22Rv1 (cell line): Measurements from ENCODE around the gene NTRK3.
"Not testable (repeated sequence)": the region's sequence is repeated elsewhere in the genome, so short reads cannot be mapped to it uniquely, and the experiment has no call there.

Source experiments
- H3K27ac ChIP-seq: fragments of 450-650 bp; 2 replicates; pipeline ENCODE4 v1.5.1; 2017
- ZFX ChIP-seq: fragments of 450-650 bp; IDR thresholded peaks from 2 replicates; pipeline ENCODE4 v1.6.1; 2017; ENCODE audit warnings: antibody characterized with exemption, borderline replicate concordance
- TF ChIP-seq, protein P1 (sequence below): fragments of 450-650 bp; IDR thresholded peaks from 2 replicates; pipeline ENCODE4 v1.5.1; 2017; ENCODE audit warnings: mild to moderate bottlenecking

The NTRK3 gene

DNA sequence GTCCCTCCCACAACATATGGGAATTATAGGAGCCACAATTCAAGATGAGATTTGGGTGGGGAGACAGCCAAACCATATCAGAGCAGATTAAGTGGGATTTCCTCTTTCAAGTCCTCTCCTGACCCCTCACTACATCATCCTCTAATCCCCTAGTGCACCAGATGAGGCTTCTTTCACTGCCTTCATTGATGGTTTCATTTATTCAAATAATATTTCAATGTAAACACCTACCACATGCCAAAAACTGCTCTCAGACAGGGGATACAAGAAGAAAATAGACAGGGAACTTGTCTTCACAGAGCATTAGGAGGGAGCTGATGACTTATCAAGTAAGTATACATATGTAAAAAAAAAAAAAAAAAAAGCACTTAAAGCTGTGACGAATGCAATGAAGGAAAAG, 180.2 kb downstream of the NTRK3 start:
- no peak overlapping the region for H3K27ac ChIP-seq
- no peak for TF ChIP-seq ZFX
- TF ChIP-seq, protein P1, sequence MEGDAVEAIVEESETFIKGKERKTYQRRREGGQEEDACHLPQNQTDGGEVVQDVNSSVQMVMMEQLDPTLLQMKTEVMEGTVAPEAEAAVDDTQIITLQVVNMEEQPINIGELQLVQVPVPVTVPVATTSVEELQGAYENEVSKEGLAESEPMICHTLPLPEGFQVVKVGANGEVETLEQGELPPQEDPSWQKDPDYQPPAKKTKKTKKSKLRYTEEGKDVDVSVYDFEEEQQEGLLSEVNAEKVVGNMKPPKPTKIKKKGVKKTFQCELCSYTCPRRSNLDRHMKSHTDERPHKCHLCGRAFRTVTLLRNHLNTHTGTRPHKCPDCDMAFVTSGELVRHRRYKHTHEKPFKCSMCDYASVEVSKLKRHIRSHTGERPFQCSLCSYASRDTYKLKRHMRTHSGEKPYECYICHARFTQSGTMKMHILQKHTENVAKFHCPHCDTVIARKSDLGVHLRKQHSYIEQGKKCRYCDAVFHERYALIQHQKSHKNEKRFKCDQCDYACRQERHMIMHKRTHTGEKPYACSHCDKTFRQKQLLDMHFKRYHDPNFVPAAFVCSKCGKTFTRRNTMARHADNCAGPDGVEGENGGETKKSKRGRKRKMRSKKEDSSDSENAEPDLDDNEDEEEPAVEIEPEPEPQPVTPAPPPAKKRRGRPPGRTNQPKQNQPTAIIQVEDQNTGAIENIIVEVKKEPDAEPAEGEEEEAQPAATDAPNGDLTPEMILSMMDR: no peak

- no peak for TF ChIP-seq ZFX
- TF ChIP-seq, protein P1: no peak
- H3K27ac ChIP-seq: no peak overlapping the region
These were observed 181.4 kb downstream of the NTRK3 start for GRCh38 chr15:88075102-88075501.

DNA sequence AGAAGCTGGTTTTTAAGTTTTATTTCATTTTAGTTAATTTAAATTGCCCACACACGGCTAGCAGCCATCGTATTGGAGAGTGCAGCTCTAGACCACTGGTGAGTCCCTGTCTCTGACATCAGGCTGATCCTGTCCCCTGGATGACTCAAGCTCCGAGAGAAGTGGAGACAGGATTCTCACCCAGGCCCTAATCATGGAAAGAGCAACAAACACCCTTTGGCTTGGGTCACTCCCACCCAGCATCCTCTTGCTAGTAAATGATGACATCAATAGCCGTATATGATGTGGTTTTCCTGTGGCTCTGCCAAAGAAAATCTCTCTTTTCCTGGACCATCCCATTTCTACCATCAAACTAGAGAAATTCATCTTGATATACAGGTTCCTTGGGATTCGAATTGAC, 182.2 kb downstream of the NTRK3 start:
- H3K27ac ChIP-seq: no peak overlapping the region
- no peak for TF ChIP-seq ZFX
- TF ChIP-seq, protein P1: no peak

- no peak for TF ChIP-seq ZFX
- TF ChIP-seq, protein P1: no peak
- no peak overlapping the region for H3K27ac ChIP-seq
These were observed 183.2 kb downstream of the NTRK3 start for GRCh38 chr15:88073391-88073691.

DNA sequence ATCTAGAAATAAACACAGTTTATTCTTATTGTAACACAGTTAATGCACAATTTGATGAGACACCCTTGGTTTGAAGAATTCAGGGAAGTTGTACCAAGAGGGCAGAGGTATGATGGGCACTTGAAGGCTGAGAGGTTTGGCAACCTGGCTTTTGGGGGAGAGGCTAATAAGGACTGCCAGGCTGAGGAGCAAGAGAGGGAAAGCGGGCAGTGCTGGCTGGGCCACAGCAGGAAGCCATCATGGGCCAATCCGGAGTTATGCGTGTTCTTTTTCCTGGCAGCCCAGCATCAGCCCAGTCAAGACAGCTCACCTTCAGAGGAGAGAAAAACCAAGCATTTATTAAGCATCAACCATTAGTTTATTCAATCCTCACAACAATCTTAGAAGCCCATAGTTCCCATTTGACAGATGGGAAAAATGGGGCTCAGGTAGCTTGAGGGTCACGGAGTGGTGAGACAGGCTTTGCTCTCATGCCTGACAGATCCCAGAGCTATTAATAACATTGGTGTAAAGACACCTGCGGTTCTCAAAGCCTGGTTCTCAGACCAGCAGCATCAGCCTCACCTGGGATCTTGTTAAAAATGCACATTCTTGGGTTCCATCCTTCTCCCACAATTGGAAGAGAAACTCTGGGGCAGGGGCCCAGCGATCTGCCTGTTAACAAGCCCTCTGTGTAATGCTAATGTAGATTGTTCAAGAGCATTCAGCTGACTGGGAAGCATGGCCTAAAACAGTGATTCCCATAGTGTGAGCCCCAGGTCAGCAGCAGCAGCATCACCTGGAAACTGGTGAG, 183.7 kb downstream of the NTRK3 start:
- H3K27ac ChIP-seq: no peak overlapping the region
- TF ChIP-seq, protein P1: no peak
- TF ChIP-seq ZFX: no peak

DNA sequence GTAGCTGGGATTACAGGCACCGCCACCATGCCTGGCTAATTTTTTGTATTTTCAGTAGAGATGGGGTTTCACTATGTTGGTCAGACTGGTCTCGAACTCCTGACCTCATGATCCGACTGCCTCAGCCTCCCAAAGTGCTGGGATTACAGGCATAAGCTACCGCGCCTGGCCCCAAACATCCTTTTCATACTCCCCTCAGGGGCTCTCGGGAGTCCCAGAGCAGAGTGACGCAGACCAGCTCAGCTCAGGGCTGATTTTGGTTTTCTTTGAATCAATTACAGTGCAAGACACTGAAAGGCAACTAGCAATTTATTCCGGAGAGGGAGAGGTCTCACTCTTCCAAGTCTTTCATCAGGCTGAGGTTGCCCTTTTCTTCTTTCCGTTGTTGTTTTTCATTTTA, 184.4 kb downstream of the NTRK3 start:
- not testable (repeated sequence) for H3K27ac ChIP-seq

DNA sequence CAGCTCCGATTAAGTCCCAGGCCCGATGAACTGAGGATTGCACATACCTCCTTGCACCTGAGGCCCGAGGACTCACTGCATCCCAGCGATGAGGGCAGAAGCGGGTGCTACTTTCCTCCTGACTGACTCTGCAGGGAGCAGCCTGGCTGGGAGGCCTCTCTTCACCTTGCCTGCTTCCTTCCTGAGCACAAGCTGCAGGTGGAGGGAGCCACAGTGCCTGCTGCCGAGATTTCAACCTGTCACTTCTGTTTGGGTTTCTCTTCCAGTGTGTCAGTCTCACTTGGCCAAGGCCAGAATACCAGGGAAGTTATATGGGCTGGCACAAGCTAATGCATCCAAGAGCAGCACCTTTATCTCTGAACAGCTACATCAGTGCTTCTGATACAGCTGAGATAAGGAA, 185.4 kb downstream of the NTRK3 start:
- H3K27ac ChIP-seq: no peak overlapping the region
- TF ChIP-seq, protein P1: no peak
- no peak for TF ChIP-seq ZFX

- no peak overlapping the region for H3K27ac ChIP-seq
- TF ChIP-seq, protein P1: no peak
- TF ChIP-seq ZFX: no peak
These were observed 187.0 kb downstream of the NTRK3 start for GRCh38 chr15:88069561-88069960.
